ENCODE measurements around the gene CPB2.

DNA sequence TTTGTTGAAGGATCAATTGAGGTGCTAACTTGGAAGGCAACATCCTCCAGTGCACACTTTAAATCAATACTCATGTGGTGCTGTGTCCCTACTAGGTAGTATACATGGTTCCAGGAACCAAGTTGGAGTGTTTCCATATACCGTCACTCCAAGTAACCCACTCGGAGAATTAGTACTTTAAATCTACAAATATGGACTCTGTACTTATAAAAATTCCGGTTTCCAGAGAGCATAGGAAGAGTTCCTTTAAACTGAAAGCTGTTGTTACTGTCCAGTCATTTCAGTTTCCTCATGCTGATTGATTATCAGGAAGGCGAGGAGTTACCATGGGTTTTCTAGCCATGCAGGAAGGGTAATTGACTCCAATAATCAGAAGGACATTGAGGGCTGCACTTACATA is 7.2 kb downstream of the CPB2 start:
- TF ChIP-seq, protein P1, sequence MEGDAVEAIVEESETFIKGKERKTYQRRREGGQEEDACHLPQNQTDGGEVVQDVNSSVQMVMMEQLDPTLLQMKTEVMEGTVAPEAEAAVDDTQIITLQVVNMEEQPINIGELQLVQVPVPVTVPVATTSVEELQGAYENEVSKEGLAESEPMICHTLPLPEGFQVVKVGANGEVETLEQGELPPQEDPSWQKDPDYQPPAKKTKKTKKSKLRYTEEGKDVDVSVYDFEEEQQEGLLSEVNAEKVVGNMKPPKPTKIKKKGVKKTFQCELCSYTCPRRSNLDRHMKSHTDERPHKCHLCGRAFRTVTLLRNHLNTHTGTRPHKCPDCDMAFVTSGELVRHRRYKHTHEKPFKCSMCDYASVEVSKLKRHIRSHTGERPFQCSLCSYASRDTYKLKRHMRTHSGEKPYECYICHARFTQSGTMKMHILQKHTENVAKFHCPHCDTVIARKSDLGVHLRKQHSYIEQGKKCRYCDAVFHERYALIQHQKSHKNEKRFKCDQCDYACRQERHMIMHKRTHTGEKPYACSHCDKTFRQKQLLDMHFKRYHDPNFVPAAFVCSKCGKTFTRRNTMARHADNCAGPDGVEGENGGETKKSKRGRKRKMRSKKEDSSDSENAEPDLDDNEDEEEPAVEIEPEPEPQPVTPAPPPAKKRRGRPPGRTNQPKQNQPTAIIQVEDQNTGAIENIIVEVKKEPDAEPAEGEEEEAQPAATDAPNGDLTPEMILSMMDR (IDR thresholded peaks at IDR 0.05; ENCODE audit: low read length): no peak
- TF ChIP-seq EZH2 (IDR thresholded peaks at IDR 0.05; ENCODE audit: borderline replicate concordance, low read length): no peak

All from OCI-LY1 (cell line).